Fibroblast of skin of scalp (primary cell): ENCODE measurements around the gene PCDHGA1.
"Not testable (repeated sequence)": the region's sequence is repeated elsewhere in the genome, so short reads cannot be mapped to it uniquely, and the experiment has no call there.

Source experiments
- DNase-seq: peaks from one replicate; pipeline ENCODE4 v3.0.0-alpha.2; 2013

PCDHGA1 gene

GRCh38 chr5:141383345-141383744, 53.0 kb downstream of the PCDHGA1 start:
- no peak for DNase-seq

GRCh38 chr5:141384471-141385267, 54.4 kb downstream of the PCDHGA1 start:
- no peak for DNase-seq

GRCh38 chr5:141387557-141388311, 57.4 kb downstream of the PCDHGA1 start, which contains the start of gene PCDHGB4:
TSS of gene PCDHGB4 (plus strand) at chr5:141387698. CDS start at chr5:141387885, 187 bp downstream.
- peak; percentile 65 for DNase-seq

- DNase-seq = no peak
Observed at GRCh38 chr5:141388661-141389060, 58.3 kb downstream of the PCDHGA1 start.

- no peak for DNase-seq
Observed at GRCh38 chr5:141389153-141390042, 59.1 kb downstream of the PCDHGA1 start.

GRCh38 chr5:141392429-141393198, 62.3 kb downstream of the PCDHGA1 start, which contains the start of gene PCDHGA8:
TSS of gene PCDHGA8 (plus strand) at chr5:141392633. CDS start at chr5:141392814, 181 bp downstream.
- peak; percentile 38 for DNase-seq

GRCh38 chr5:141393267-141393666, 63.0 kb downstream of the PCDHGA1 start:
- DNase-seq = no peak

GRCh38 chr5:141394401-141395187, 64.3 kb downstream of the PCDHGA1 start:
- not testable (repeated sequence) for DNase-seq

- DNase-seq = peak; percentile 69
Observed at GRCh38 chr5:141397756-141398551, 67.6 kb downstream of the PCDHGA1 start, which contains the start of gene PCDHGB5. TSS of gene PCDHGB5 (plus strand) at chr5:141397947. CDS start at chr5:141398128, 181 bp downstream.

- no peak for DNase-seq
Observed at GRCh38 chr5:141398608-141399007, 68.3 kb downstream of the PCDHGA1 start.

GRCh38 chr5:141399555-141400258, 69.4 kb downstream of the PCDHGA1 start:
- no peak for DNase-seq

- peak; percentile 37 for DNase-seq
Observed at GRCh38 chr5:141402553-141403243, 72.4 kb downstream of the PCDHGA1 start, which contains the start of gene PCDHGA9. TSS of gene PCDHGA9 (plus strand) at chr5:141402778. CDS start at chr5:141402953, 175 bp downstream.

GRCh38 chr5:141403387-141403786, 73.1 kb downstream of the PCDHGA1 start:
- DNase-seq = no peak

GRCh38 chr5:141407790-141408505, 77.6 kb downstream of the PCDHGA1 start, which contains the start of gene PCDHGB6:
TSS of gene PCDHGB6 (plus strand) at chr5:141408021. CDS start at chr5:141408203, 182 bp downstream.
- DNase-seq = peak; percentile 40

- no peak for DNase-seq
Observed at GRCh38 chr5:141409598-141410306, 79.4 kb downstream of the PCDHGA1 start.

- no peak for DNase-seq
Observed at GRCh38 chr5:141411575-141411974, 81.3 kb downstream of the PCDHGA1 start.
